Loucy (cell line): ENCODE results near the gene GTPBP6.
"Not testable (repeated sequence)": the region's sequence is repeated elsewhere in the genome, so short reads cannot be mapped to it uniquely, and the experiment has no call there.

Source experiments
- H2AFZ ChIP-seq: fragments of 200-600 bp; sonication (generic); 2 replicates; pipeline ENCODE4 v1.6.0; 2016; ENCODE audit warnings: antibody characterized with exemption, mild to moderate bottlenecking, low read length, moderate library complexity
- H3F3A ChIP-seq: fragments of 200-600 bp; 2 replicates; pipeline ENCODE4 v1.6.0; 2016; ENCODE audit warnings: antibody characterized with exemption, low read depth, mild to moderate bottlenecking
- H3K27me3 ChIP-seq: fragments of 200-600 bp; sonication (generic); 2 replicates; pipeline ENCODE4 v1.6.1; 2014; ENCODE audit warnings: low read length, mild to moderate bottlenecking; ENCODE audit not compliant: insufficient read depth, poor library complexity, severe bottlenecking
- H3K36me3 ChIP-seq: fragments of 200-600 bp; sonication (generic); 2 replicates; pipeline ENCODE4 v1.6.1; 2016; ENCODE audit warnings: low read length; ENCODE audit not compliant: insufficient read depth
- H3K4me1 ChIP-seq: fragments of 200-600 bp; sonication (generic); 2 replicates; pipeline ENCODE4 v1.5.1; 2014; ENCODE audit warnings: low read length, mild to moderate bottlenecking; ENCODE audit not compliant: insufficient read depth, poor library complexity, severe bottlenecking
- H3K4me2 ChIP-seq: fragments of 200-600 bp; sonication (generic); 2 replicates; pipeline ENCODE4 v1.6.0; 2014; ENCODE audit warnings: antibody characterized with exemption, low read length, low read depth, mild to moderate bottlenecking; ENCODE audit not compliant: poor library complexity, severe bottlenecking
- H3K4me3 ChIP-seq: fragments of 200-600 bp; sonication (generic); 2 replicates; pipeline ENCODE4 v1.5.1; 2014; ENCODE audit warnings: low read length, mild to moderate bottlenecking, mixed read lengths; ENCODE audit not compliant: poor library complexity, severe bottlenecking
- H3K79me2 ChIP-seq: fragments of 200-600 bp; sonication (generic); 2 replicates; pipeline ENCODE4 v1.6.1; 2014; ENCODE audit warnings: low read length; ENCODE audit not compliant: insufficient read depth
- H3K9ac ChIP-seq: fragments of 200-600 bp; sonication (generic); 2 replicates; pipeline ENCODE4 v1.6.0; 2014; ENCODE audit warnings: mild to moderate bottlenecking, low read depth, low read length, moderate library complexity; ENCODE audit not compliant: poor library complexity, severe bottlenecking
- H3K9me2 ChIP-seq: fragments of 200-600 bp; sonication (generic); replicated peaks from 2 replicates; pipeline ENCODE4 v1.6.1; 2016; ENCODE audit warnings: low read depth, low read length, mixed read lengths
- H3K9me3 ChIP-seq: fragments of 200-600 bp; sonication (generic); 2 replicates; pipeline ENCODE4 v1.6.1; 2014; ENCODE audit warnings: mild to moderate bottlenecking, antibody characterized with exemption, low read length, low read depth; ENCODE audit not compliant: insufficient read depth
- H4K20me1 ChIP-seq: fragments of 200-600 bp; sonication (generic); 2 replicates; pipeline ENCODE4 v1.6.0; 2014; ENCODE audit warnings: antibody characterized with exemption, low read length, mild to moderate bottlenecking; ENCODE audit not compliant: insufficient read depth, poor library complexity, severe bottlenecking
- CTCF ChIP-seq: fragments of 200-600 bp; sonication (generic); conservative IDR thresholded peaks from 2 replicates; pipeline ENCODE4 v1.5.1; 2014; ENCODE audit warnings: mild to moderate bottlenecking, antibody characterized with exemption, low read length
- EZH2phosphoT487 ChIP-seq: fragments of 200-600 bp; IDR thresholded peaks from 2 replicates; pipeline ENCODE4 v1.6.1; 2018; ENCODE audit warnings: antibody characterized with exemption, mild to moderate bottlenecking, moderate library complexity, borderline replicate concordance

GTPBP6 gene

GRCh38 chrX:331825-332495, 13.4 kb upstream of the GTPBP6 start:
- no peaks in the 10 kb centered on the region for H3K79me2 ChIP-seq
- no peaks in the 10 kb centered on the region for H3K27me3 ChIP-seq
- H3K36me3 ChIP-seq = no peaks in the 10 kb centered on the region; the same call in 1 of the 2 replicates
- no peak overlapping the region for H3K4me3 ChIP-seq
- H3K9ac ChIP-seq = no peak overlapping the region
- TF ChIP-seq EZH2phosphoT487 (no peak), CTCF (no peak)
- H2AFZ ChIP-seq = no peak overlapping the region
- H3K4me1 ChIP-seq = no peaks in the 10 kb centered on the region
- H3F3A ChIP-seq = no peaks in the 10 kb centered on the region
- H4K20me1 ChIP-seq = no peaks in the 10 kb centered on the region
- H3K9me2 ChIP-seq = no peaks in the 10 kb centered on the region
- H3K9me3 ChIP-seq = no peaks in the 10 kb centered on the region
- H3K4me2 ChIP-seq = no peak overlapping the region

GRCh38 chrX:331151-331824, 12.7 kb upstream of the GTPBP6 start:
- no peak for TF ChIP-seq EZH2phosphoT487
- no peak for TF ChIP-seq CTCF
- Histone ChIP-seq H3K4me3 (no peak overlapping the region), H2AFZ (no peak overlapping the region), H3F3A (no peaks in the 10 kb centered on the region), H3K79me2 (no peaks in the 10 kb centered on the region), H3K9ac (no peak overlapping the region), H3K4me1 (no peaks in the 10 kb centered on the region), H3K9me3 (no peaks in the 10 kb centered on the region), H3K27me3 (no peaks in the 10 kb centered on the region), H4K20me1 (no peaks in the 10 kb centered on the region), H3K36me3 (no peaks in the 10 kb centered on the region; the same call in 1 of the 2 replicates), H3K4me2 (no peak overlapping the region), H3K9me2 (no peaks in the 10 kb centered on the region)

GRCh38 chrX:330726-331150, 12.1 kb upstream of the GTPBP6 start:
- Histone ChIP-seq H3K79me2 (no peaks in the 10 kb centered on the region), H3K4me2 (no peak overlapping the region), H4K20me1 (no peaks in the 10 kb centered on the region), H3K9me2 (no peaks in the 10 kb centered on the region), H2AFZ (no peak overlapping the region), H3K9ac (no peak overlapping the region), H3F3A (no peaks in the 10 kb centered on the region), H3K27me3 (no peaks in the 10 kb centered on the region), H3K4me1 (no peaks in the 10 kb centered on the region), H3K4me3 (no peak overlapping the region), H3K9me3 (no peaks in the 10 kb centered on the region), H3K36me3 (no peaks in the 10 kb centered on the region; the same call in 1 of the 2 replicates)
- TF ChIP-seq EZH2phosphoT487 = no peak
- TF ChIP-seq CTCF = no peak

- H4K20me1 ChIP-seq, H3K27me3 ChIP-seq, H3K79me2 ChIP-seq, H3K4me2 ChIP-seq, H3K9ac ChIP-seq, H3K36me3 ChIP-seq, H2AFZ ChIP-seq, H3K4me1 ChIP-seq, H3K9me2 ChIP-seq, H3K9me3 ChIP-seq, H3F3A ChIP-seq, H3K4me3 ChIP-seq: not testable (repeated sequence)
These were observed 11.6 kb upstream of the GTPBP6 start for GRCh38 chrX:330141-330725.
